ENCODE results near the gene BIRC7.
"Not testable (repeated sequence)": the region's sequence is repeated elsewhere in the genome, so short reads cannot be mapped to it uniquely, and the experiment has no call there.

Gene BIRC7

DNA sequence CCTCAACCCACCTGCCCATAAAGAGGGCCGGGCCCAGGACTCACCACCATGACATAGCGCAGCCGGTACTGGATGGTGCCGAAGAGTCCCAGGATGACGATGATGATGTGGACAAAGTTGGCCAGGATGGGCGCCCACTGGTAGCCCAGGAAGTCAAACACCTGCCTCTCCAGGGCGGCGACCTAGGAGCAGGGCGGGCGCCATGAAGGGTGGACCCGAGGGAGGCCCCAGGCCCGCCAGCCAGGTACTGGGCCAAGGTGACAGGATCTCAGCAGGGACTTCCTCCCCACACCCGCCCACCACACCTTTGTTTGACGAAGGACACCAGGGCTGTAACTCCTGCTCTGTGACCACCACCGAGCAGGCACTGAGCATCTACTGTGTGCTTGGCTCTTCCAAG lies 14.2 kb downstream of the BIRC7 start:
- Histone ChIP-seq H3K9ac (ENCODE audit: insufficient read length, low read depth) (no peak overlapping the region), H3K9me3 (ENCODE audit: insufficient read depth, low read length) (no peaks in the 10 kb centered on the region; the same call in 1 of the 2 replicates), H3K27me3 (ENCODE audit: insufficient read depth, insufficient read length) (peaks cover 20% of the 10 kb centered on the region), H3K4me3 (ENCODE audit: insufficient read length, low read depth) (no peak overlapping the region), H3K36me3 (ENCODE audit: insufficient read depth, insufficient read length, low read length) (no peaks in the 10 kb centered on the region), H3K4me1 (ENCODE audit: insufficient read depth, insufficient read length) (peaks cover 33% of the 10 kb centered on the region)
- no peak for TF ChIP-seq SUZ12 (IDR thresholded peaks at IDR 0.05; ENCODE audit: extremely low read depth, insufficient read depth, insufficient read length)
- no peak for TF ChIP-seq ZNF274 (IDR thresholded peaks at IDR 0.05; ENCODE audit: low read depth, low read length)
- no peak for TF ChIP-seq YY1 (IDR thresholded peaks at IDR 0.05; ENCODE audit: insufficient read depth, insufficient read length)
- no peak for DNase-seq (ENCODE audit: low read depth, low spot score)

DNA sequence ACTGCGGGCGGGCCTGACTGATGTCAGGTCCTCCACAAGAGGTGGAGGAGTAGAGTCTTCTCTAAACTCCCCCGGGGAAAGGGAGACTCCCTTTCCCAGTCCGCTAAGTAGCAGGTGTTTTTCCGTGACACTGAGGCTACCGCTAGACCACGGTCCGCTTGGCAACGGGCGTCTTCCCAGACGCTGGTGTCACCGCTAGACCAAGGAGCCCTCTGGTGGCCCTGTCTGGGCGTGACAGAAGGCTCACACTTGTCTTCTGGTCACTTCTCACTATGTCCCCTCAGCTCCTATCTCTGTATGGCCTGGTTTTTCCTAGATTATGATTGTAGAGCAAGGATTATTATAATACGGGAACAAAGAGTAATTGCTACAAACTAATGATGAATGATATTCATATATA lies 15.6 kb downstream of the BIRC7 start:
- not testable (repeated sequence) for H3K9ac ChIP-seq (ENCODE audit: insufficient read length, low read depth); DNase-seq (ENCODE audit: low read depth, low spot score); H3K36me3 ChIP-seq (ENCODE audit: insufficient read depth, insufficient read length, low read length); H3K9me3 ChIP-seq (ENCODE audit: insufficient read depth, low read length); H3K4me3 ChIP-seq (ENCODE audit: insufficient read length, low read depth)
- Histone ChIP-seq H3K4me1 (ENCODE audit: insufficient read depth, insufficient read length) (peaks cover 46% of the 10 kb centered on the region), H3K27me3 (ENCODE audit: insufficient read depth, insufficient read length) (peaks cover 34% of the 10 kb centered on the region)

DNA sequence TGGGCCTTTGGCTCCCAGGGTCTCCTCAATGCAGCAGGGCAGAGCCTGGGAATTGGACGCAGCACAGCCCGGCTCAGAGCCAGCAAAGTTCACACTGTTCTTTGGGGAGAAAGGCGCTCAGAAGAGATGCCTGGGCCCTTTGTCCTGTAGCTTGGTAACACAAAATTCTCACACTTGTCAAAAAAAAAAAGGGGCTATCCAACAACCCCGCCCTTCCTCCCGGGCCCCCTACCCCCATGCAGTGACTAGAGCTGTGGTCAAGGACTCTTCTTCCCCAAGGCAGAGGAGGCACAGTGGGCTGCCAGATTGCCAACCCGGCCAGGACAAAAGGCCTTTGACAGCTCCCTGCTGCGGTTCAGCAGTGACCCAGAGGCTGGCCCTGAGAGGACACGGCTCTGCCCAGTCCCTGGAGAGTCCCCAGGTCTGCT lies 16.6 kb downstream of the BIRC7 start:
- no peak for DNase-seq (ENCODE audit: low read depth, low spot score)
- H3K9me3 ChIP-seq (ENCODE audit: insufficient read depth, low read length) = no peaks in the 10 kb centered on the region; the same call in 1 of the 2 replicates
- no peak for TF ChIP-seq SUZ12 (IDR thresholded peaks at IDR 0.05; ENCODE audit: extremely low read depth, insufficient read depth, insufficient read length)
- H3K9ac ChIP-seq (ENCODE audit: insufficient read length, low read depth) = no peak overlapping the region
- no peak overlapping the region for H3K4me3 ChIP-seq (ENCODE audit: insufficient read length, low read depth)
- peaks cover 3% of the 10 kb centered on the region for H3K36me3 ChIP-seq (ENCODE audit: insufficient read depth, insufficient read length, low read length)
- H3K27me3 ChIP-seq (ENCODE audit: insufficient read depth, insufficient read length) = peaks cover 41% of the 10 kb centered on the region
- peaks cover 47% of the 10 kb centered on the region for H3K4me1 ChIP-seq (ENCODE audit: insufficient read depth, insufficient read length)

DNA sequence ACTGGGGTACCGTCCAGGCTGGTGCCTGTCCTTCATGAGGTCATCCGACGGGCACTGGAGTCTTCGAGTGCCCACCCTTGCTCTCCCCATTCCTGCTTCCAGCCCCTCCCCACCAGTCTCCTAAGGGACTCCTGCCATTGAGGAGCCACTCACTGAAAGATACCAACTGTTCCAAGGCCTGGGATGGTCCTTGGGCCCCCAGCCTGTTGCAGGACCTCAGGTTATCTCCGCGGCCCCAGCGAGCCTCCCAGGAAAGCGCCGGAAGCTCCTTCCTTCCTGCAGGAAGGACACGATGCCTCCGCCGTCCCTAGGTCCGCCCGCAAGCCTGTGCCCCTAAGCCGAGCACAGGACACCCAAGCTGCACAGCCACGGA lies 17.3 kb downstream of the BIRC7 start:
- H3K4me3 ChIP-seq (ENCODE audit: insufficient read length, low read depth) = peak overlapping the region; percentile 38
- peaks cover 47% of the 10 kb centered on the region for H3K4me1 ChIP-seq (ENCODE audit: insufficient read depth, insufficient read length)
- peaks cover 3% of the 10 kb centered on the region for H3K36me3 ChIP-seq (ENCODE audit: insufficient read depth, insufficient read length, low read length)
- peak overlapping the region; percentile 77 for H3K9ac ChIP-seq (ENCODE audit: insufficient read length, low read depth)
- no peak for DNase-seq (ENCODE audit: low read depth, low spot score)
- H3K27me3 ChIP-seq (ENCODE audit: insufficient read depth, insufficient read length) = peaks cover 41% of the 10 kb centered on the region
- TF ChIP-seq ZNF274 (IDR thresholded peaks at IDR 0.05; ENCODE audit: low read depth, low read length) (no peak), YY1 (IDR thresholded peaks at IDR 0.05; ENCODE audit: insufficient read depth, insufficient read length) (no peak), SUZ12 (IDR thresholded peaks at IDR 0.05; ENCODE audit: extremely low read depth, insufficient read depth, insufficient read length) (no peak)
- H3K9me3 ChIP-seq (ENCODE audit: insufficient read depth, low read length) = no peaks in the 10 kb centered on the region; the same call in 1 of the 2 replicates

DNA sequence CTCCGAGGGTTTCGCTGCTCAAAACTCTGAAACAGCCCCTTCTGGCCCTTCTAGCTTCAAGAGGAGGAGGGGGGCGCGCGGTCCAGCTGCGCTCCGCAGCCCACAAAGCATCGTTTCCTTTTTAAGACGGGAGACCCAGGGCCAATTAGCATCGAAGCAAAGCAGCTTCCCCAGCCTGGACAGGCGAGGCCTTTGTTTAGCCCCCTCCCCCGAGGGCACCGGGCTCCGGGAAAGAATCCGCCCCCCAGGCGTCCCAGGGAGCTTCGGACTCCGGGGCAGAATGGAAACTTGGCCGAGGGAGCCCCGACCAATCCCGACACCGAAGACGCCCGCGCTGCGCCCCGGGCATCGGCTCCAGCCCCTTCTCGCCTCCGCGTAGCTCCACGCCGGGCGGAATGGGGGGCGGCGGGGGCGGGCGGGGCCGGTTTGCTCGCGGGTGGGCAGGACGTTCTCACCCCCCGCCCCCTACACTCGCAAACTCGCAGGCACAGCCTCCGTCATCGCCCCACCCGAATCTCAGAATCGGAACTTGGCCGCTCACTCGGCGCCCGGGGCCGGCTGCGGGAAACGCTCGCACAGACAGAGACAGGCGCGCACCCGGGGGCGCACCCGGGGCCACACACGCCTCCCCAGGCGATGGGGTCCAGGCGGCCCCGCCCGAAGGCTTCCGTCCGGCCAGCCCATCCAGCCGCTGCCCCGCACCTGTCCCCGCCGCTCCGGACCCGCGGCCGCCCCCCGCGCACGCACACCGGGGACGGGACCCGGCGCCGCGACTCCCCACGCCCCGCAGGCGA lies 17.9 kb downstream of the BIRC7 start:
- peaks cover 42% of the 10 kb centered on the region for H3K4me1 ChIP-seq (ENCODE audit: insufficient read depth, insufficient read length)
- peak overlapping the region; percentile 84 for H3K9ac ChIP-seq (ENCODE audit: insufficient read length, low read depth)
- TF ChIP-seq ZNF274 (IDR thresholded peaks at IDR 0.05; ENCODE audit: low read depth, low read length) = no peak
- TF ChIP-seq SUZ12 (IDR thresholded peaks at IDR 0.05; ENCODE audit: extremely low read depth, insufficient read depth, insufficient read length) = no peak
- no peak for TF ChIP-seq YY1 (IDR thresholded peaks at IDR 0.05; ENCODE audit: insufficient read depth, insufficient read length)
- H3K9me3 ChIP-seq (ENCODE audit: insufficient read depth, low read length) = no peaks in the 10 kb centered on the region; the same call in 1 of the 2 replicates
- H3K4me3 ChIP-seq (ENCODE audit: insufficient read length, low read depth) = peak overlapping the region; percentile 64
- peak; percentile 72 for DNase-seq (ENCODE audit: low read depth, low spot score)
- peaks cover 3% of the 10 kb centered on the region for H3K36me3 ChIP-seq (ENCODE audit: insufficient read depth, insufficient read length, low read length)
- peaks cover 41% of the 10 kb centered on the region for H3K27me3 ChIP-seq (ENCODE audit: insufficient read depth, insufficient read length)

DNA sequence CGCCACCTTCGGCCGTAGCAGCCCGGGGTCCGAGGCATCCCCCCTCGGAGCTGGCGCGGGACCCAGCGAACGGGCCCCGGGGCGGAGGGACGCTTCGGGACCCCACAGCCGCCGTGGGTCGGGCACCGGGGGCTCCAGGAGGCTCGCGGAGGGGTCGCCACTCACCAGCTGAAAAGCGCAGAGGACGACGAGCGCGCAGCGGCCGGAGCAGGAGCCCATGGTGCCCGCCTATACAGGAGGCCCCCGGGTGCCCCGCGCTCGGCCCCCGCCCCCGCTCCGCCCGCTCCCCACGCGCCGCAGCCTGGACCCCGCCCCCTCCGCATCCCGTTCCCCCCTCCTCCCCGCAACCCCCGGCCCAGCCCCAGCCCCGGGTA lies 18.5 kb downstream of the BIRC7 start, which contains the start of gene NKAIN4:
Gene NKAIN4 (minus strand): TSS at position 232 of the 374 bp plus-strand sequence. CDS start 13 bp downstream, at position 219.
- DNase-seq (ENCODE audit: low read depth, low spot score) = no peak
- H3K4me1 ChIP-seq (ENCODE audit: insufficient read depth, insufficient read length) = peaks cover 46% of the 10 kb centered on the region
- peak within 1 kb of the TSS; percentile 84 for H3K9ac ChIP-seq (ENCODE audit: insufficient read length, low read depth)
- peaks cover 41% of the 10 kb centered on the region for H3K27me3 ChIP-seq (ENCODE audit: insufficient read depth, insufficient read length)
- no peaks in the 10 kb centered on the region; the same call in 1 of the 2 replicates for H3K9me3 ChIP-seq (ENCODE audit: insufficient read depth, low read length)
- TF ChIP-seq ZNF274 (IDR thresholded peaks at IDR 0.05; ENCODE audit: low read depth, low read length) (no peak), YY1 (IDR thresholded peaks at IDR 0.05; ENCODE audit: insufficient read depth, insufficient read length) (no peak), SUZ12 (IDR thresholded peaks at IDR 0.05; ENCODE audit: extremely low read depth, insufficient read depth, insufficient read length) (no peak)
- peaks cover 3% of the 10 kb centered on the region for H3K36me3 ChIP-seq (ENCODE audit: insufficient read depth, insufficient read length, low read length)
- H3K4me3 ChIP-seq (ENCODE audit: insufficient read length, low read depth) = peak within 1 kb of the TSS; percentile 64

DNA sequence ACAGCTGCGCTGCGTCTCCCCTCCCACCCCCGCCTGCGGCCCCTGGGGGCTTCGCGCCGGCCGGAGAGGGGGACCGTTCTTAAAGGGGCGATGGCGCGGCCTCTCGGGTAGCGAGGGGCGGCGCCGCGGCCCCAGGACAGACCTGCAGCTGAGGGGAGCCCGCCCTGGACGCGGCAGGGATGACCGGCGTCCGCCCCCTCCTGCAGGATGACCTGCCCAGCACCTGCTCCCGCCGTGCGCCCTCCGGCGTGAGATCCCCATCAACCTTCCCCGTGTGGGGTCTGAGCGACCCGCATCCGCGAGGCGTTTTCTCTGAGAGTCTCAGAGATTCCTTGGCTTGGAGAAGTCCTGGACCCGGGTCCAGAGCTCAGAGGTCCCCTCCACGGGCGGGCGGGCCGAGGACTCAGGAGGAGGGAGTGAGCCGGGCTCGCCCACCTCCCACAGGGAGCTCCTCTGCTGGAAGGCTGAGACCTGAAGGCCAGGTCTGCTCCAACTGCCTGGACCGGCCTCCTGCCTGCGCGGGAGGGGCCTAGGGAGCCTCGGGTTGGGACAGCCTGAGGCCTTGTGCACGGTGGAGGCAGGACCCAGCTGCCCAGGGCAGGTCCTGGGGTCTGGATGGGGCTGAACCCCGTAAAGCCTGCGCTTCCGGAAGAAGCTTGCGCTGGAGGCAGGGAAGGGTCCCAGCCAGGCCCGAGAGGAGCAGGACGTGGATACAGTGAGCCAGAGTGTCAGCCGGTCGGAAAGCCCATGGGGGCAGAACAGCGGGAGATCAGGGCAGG lies 19.1 kb downstream of the BIRC7 start:
- H3K4me3 ChIP-seq (ENCODE audit: insufficient read length, low read depth) = peak overlapping the region; percentile 28
- peaks cover 41% of the 10 kb centered on the region for H3K27me3 ChIP-seq (ENCODE audit: insufficient read depth, insufficient read length)
- peaks cover 52% of the 10 kb centered on the region for H3K4me1 ChIP-seq (ENCODE audit: insufficient read depth, insufficient read length)
- TF ChIP-seq ZNF274 (IDR thresholded peaks at IDR 0.05; ENCODE audit: low read depth, low read length) = no peak
- no peak for TF ChIP-seq SUZ12 (IDR thresholded peaks at IDR 0.05; ENCODE audit: extremely low read depth, insufficient read depth, insufficient read length)
- TF ChIP-seq YY1 (IDR thresholded peaks at IDR 0.05; ENCODE audit: insufficient read depth, insufficient read length) = no peak
- DNase-seq (ENCODE audit: low read depth, low spot score) = no peak
- H3K9me3 ChIP-seq (ENCODE audit: insufficient read depth, low read length) = no peaks in the 10 kb centered on the region; the same call in 1 of the 2 replicates
- peaks cover 3% of the 10 kb centered on the region for H3K36me3 ChIP-seq (ENCODE audit: insufficient read depth, insufficient read length, low read length)
- H3K9ac ChIP-seq (ENCODE audit: insufficient read length, low read depth) = peak overlapping the region; percentile 74

Data from NT2/D1 (cell line).